GM12873 (cell line): ENCODE measurements around the gene GMPPB.

Source experiments
- CTCF ChIP-seq: IDR thresholded peaks from 2 replicates; pipeline ENCODE4 v1.5.1; 2012; ENCODE audit warnings: low read depth, mild to moderate bottlenecking, moderate library complexity, low read length, control low read depth; ENCODE audit not compliant: insufficient read depth; ENCODE audit errors: missing control alignments

Gene GMPPB

GRCh38 chr3:49720855-49721595 is 2.7 kb downstream of the GMPPB start:
- TF ChIP-seq CTCF: no peak

- TF ChIP-seq CTCF: peak; percentile 81
Observed at GRCh38 chr3:49719214-49719884, 4.4 kb downstream of the GMPPB start, which contains the start of gene AMIGO3. Gene AMIGO3, minus strand, starts transcription at chr3:49719684. Its CDS starts 219 bp downstream, at chr3:49719465.

- TF ChIP-seq CTCF: no peak
Observed at GRCh38 chr3:49718858-49719213, 4.9 kb downstream of the GMPPB start.

DNA sequence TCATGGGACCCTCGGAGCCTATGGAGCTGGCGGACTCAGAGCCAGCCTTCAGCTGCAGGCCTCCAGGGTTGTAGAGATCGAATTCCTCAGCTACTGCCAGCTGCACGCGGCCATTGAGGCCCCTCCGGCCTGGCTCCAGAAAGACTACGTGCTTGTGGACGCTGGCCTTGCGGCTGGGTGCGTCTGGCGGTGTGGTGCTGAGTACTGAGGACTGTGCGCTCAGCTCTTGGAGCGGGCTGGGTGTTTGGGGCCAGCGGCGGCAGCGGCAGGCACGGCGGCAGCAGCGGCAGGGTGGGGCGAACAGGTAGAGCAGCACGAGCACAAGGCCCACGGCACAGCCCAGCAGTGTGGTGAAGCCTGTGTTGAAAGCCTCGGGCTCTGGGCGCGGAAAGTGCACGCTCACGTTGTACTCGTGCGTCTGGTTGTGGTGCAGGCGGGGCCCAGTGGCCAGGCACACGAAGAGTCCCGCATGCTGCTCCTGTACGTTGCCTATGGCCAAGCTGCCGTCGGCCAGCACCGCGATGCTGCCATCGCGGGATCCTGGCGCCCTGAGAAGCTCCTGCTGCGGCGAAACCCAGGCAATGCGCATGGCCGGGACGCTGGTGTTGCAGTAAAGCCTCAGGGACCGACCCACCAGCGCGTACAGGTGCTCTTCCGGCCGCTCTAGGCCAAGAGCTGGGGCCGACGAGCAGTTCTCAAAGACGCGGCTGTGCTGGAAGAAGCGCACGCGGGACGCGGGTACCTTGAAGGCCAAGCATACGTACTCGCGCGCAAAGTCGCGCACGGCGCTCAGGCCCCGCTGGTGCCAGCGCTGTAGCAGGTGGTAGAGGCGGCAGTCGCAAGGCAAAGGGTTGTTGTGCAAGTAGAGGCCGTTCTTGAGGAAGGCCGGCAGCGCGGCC is 5.5 kb downstream of the GMPPB start:
- no peak for TF ChIP-seq CTCF

DNA sequence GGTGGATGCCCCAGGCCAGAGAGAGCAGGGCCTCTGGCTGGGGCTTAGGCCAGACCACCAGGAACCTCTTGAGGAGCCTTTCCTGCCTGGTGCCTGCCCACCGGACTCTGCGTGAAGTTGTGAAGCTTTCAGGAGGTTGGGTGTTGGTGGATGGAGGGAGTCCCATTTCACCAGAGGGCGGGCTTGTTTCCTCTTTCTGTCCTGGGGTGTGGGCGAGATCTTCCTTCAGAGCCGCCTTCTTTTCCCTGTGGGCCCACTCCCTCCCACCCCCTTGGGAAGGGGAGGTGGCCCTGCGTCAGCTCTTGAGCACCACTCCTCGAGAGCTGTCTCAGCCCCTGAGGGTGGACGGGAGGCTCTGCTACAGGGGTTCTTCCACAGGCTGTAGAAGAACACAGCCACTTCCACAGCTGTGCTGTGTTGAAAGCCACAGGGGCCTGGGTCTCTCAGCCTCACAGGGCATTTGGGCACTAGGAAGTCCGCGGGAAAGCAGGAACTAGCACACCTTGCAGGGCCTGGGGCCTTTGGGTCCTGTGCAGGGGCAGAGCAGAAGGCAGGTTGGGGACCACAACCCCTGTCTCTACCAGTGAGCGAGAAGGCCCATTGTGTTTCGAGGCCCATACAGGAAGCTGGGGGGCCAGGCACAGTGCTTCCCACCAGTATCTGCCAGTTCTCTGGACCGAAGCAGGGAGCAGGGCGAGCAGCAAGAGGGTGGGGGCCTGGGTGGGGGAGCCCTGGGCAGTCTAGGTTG is 6.4 kb downstream of the GMPPB start:
- TF ChIP-seq CTCF: no peak

DNA sequence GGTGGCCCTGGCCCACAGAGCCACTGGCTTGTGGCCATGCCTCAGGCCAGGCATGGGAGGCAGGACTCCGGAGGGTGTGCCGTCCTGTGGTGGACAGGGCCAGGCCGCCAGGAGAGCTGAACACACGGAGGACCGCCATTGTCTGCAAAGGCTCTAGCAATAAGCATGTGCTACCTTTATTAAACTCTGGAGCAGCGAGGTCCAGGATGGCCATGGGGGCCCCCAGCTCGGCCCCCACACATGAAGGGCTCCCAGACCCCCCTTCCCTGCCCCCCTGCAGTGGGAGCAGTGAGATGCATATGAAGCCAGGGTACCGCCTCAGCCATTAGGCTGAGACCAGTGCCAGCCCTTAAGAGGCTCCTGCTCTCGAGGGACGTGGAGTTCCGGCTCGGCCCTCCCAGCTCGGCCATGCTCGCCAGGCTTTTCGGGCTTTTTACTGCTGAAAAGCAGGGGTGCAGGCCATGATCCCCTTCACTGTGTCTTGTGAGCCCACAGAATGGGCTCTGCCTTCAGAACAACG is 7.0 kb downstream of the GMPPB start:
- TF ChIP-seq CTCF: no peak
